GM12872 (cell line): ENCODE measurements around the gene LEMD3.

ENCODE experiments used
- CTCF ChIP-seq: IDR thresholded peaks from 3 replicates; pipeline ENCODE4 v1.5.1; 2011; ENCODE audit warnings: low read depth, mild to moderate bottlenecking, low read length, moderate library complexity; ENCODE audit not compliant: insufficient read depth

Gene LEMD3

GRCh38 chr12:65208964-65209654, 39.7 kb downstream of the LEMD3 start:
- no peak for TF ChIP-seq CTCF

GRCh38 chr12:65209655-65210043, 40.3 kb downstream of the LEMD3 start:
- no peak for TF ChIP-seq CTCF

GRCh38 chr12:65217086-65217485, 47.7 kb downstream of the LEMD3 start:
- TF ChIP-seq CTCF: no peak

GRCh38 chr12:65220761-65221160, 51.4 kb downstream of the LEMD3 start:
- TF ChIP-seq CTCF: no peak

- no peak for TF ChIP-seq CTCF
Measured at GRCh38 chr12:65229441-65229840, 60.1 kb downstream of the LEMD3 start.

- 0 out of 3 replicates have a peak, but pooled peaks have one; percentile 9 for TF ChIP-seq CTCF
Measured at GRCh38 chr12:65232476-65233077, 63.2 kb downstream of the LEMD3 start.

- no peak for TF ChIP-seq CTCF
Measured at GRCh38 chr12:65237153-65237552, 67.8 kb downstream of the LEMD3 start.
